Gastroesophageal sphincter (tissue), 4 donors: ENCODE results near the gene FMNL3. TPM values are rescaled to one million over a fixed set of nuclear protein-coding genes. Genes with fewer than 3 reads are reported as not detected.

Experiments used
- ATAC-seq: fragments of 150-250 bp; one replicate; pipeline ENCODE4 v1.9.1; 2016; ENCODE audit warnings: mild to moderate bottlenecking, moderate library complexity
- H3K27ac ChIP-seq, 4 donors: fragments of 200-600 bp; sonication (generic) in 3 of 4; 1 replicate in 3 of 4; 2 replicates in 1 of 4; pipeline ENCODE4 v1.5.1; 2016 to 2019
- H3K27me3 ChIP-seq: fragments of 200-600 bp; sonication (generic); one replicate; pipeline ENCODE4 v1.5.1; 2019
- H3K36me3 ChIP-seq, 2 donors: fragments of 200-600 bp; sonication (generic); one replicate each; pipeline ENCODE4 v1.5.1; 2019; ENCODE audit warnings: control low read depth in 1 of 2
- H3K4me1 ChIP-seq, 3 donors: fragments of 200-600 bp; sonication (generic); 1 replicate in 2 of 3; 2 replicates in 1 of 3; pipeline ENCODE4 v1.5.1; 2016 to 2019; ENCODE audit warnings: control low read depth in 2 of 3
- H3K4me3 ChIP-seq, 2 donors: fragments of 200-600 bp; sonication (generic); one replicate each; pipeline ENCODE4 v1.5.1; 2019; ENCODE audit warnings: mild to moderate bottlenecking in 1 of 2, moderate library complexity in 1 of 2
- H3K9me3 ChIP-seq, 3 donors: fragments of 200-600 bp; sonication (generic); one replicate each; pipeline ENCODE4 v1.5.1; 2017 to 2019; ENCODE audit warnings: control low read depth in 2 of 3
- CTCF ChIP-seq, 4 experiments: fragments of 200-600 bp in 2 of 4; fragments of 450-650 bp in 2 of 4; sonication (generic) in 1 of 4; IDR thresholded peaks; one replicate each; pipeline ENCODE4 v1.5.1; 2017 to 2019; ENCODE audit warnings: antibody characterized with exemption in 4 of 4, mild to moderate bottlenecking in 2 of 4, moderate library complexity in 2 of 4
- EP300 ChIP-seq: sonication (generic); formaldehyde crosslinking; IDR thresholded peaks from one replicate; pipeline ENCODE4 v1.6.1; 2017; ENCODE audit warnings: antibody characterized with exemption, mild to moderate bottlenecking
- POLR2A ChIP-seq, 2 donors: fragments of 450-650 bp; IDR thresholded peaks; one replicate each; pipeline ENCODE4 v1.6.1; 2017; ENCODE audit warnings: antibody characterized with exemption in 2 of 2, mild to moderate bottlenecking in 2 of 2, moderate library complexity in 1 of 2
- POLR2AphosphoS5 ChIP-seq: sonication (generic); formaldehyde crosslinking; IDR thresholded peaks from one replicate; pipeline ENCODE4 v1.6.1; 2017; ENCODE audit warnings: antibody characterized with exemption
- WGBS, 2 donors: methylation state at CpG; one replicate each; pipeline ENCODE4 v1.1.5; 2018; ENCODE audit warnings: low coverage in 1 of 2; 5-methylcytosine and 5-hydroxymethylcytosine counted together
- total RNA-seq, 4 donors: library from RNA; depleted of rRNA; stranded (reverse); fragments of >200 nt; gene quantifications; one replicate each; pipeline ENCODE4 v1.1.0, GENCODE V29; 2016

The FMNL3 gene
- total RNA-seq, 4 donors from 2014 or later = 10.4 to 15.4 (median 12.6) TPM

GRCh38 chr12:49698619-49699545 is 8.3 kb downstream of the FMNL3 start:
- no peaks in the 10 kb centered on the region for H3K27me3 ChIP-seq
- no peaks in the 10 kb centered on the region for H3K9me3 ChIP-seq
- TF ChIP-seq EP300 (no peak), POLR2A (IDR thresholded peaks at IDR 0.05) (no peak), POLR2AphosphoS5 (no peak), CTCF (IDR thresholded peaks at IDR 0.05) (no peak)
- peak overlapping the region in 1 of 2 donors; percentile 6 for H3K4me3 ChIP-seq
- peaks cover 0 to 34% (median 3%) of the 10 kb centered on the region in 3 donors for H3K4me1 ChIP-seq
- no peaks in the 10 kb centered on the region for H3K36me3 ChIP-seq
- WGBS, 2 donors = 25 to 33% methylated on average over 6 to 7 of the region's 8 CpGs
- ATAC-seq = peak; percentile 46
- H3K27ac ChIP-seq = peak overlapping the region in 3 of 4 donors; percentile 15 to 53 (median 22)

- peaks cover 0 to 23% (median 0%) of the 10 kb centered on the region in 3 donors for H3K4me1 ChIP-seq
Observed at GRCh38 chr12:49697808-49698207, 9.4 kb downstream of the FMNL3 start.

GRCh38 chr12:49696723-49697122 is 10.5 kb downstream of the FMNL3 start:
- Histone ChIP-seq H3K9me3 (no peaks in the 10 kb centered on the region), H3K27ac (no peak overlapping the region), H3K36me3 (no peaks in the 10 kb centered on the region), H3K27me3 (no peaks in the 10 kb centered on the region), H3K4me1 (peaks cover 0 to 20% (median 0%) of the 10 kb centered on the region in 3 donors), H3K4me3 (no peak overlapping the region)
- no peak for ATAC-seq
- TF ChIP-seq POLR2A (IDR thresholded peaks at IDR 0.05) (no peak), CTCF (IDR thresholded peaks at IDR 0.05) (no peak), EP300 (no peak), POLR2AphosphoS5 (no peak)

More at GRCh38 chr12:49697808-49698207, 9.4 kb downstream of the FMNL3 start:
- WGBS, 2 donors = 73 to 76% methylated on average over 3 to 4 of the region's 4 CpGs
- Histone ChIP-seq H3K9me3 (no peaks in the 10 kb centered on the region), H3K36me3 (no peaks in the 10 kb centered on the region), H3K4me3 (no peak overlapping the region), H3K27ac (no peak overlapping the region), H3K27me3 (no peaks in the 10 kb centered on the region)
- ATAC-seq = no peak
- no peak for TF ChIP-seq POLR2AphosphoS5
- no peak for TF ChIP-seq EP300
- no peak for TF ChIP-seq POLR2A (IDR thresholded peaks at IDR 0.05)
- no peak for TF ChIP-seq CTCF (IDR thresholded peaks at IDR 0.05)

- no peak for ATAC-seq
- Histone ChIP-seq H3K27ac (no peak overlapping the region), H3K36me3 (no peaks in the 10 kb centered on the region), H3K4me3 (no peak overlapping the region), H3K4me1 (peaks cover 0 to 19% (median 0%) of the 10 kb centered on the region in 3 donors), H3K9me3 (no peaks in the 10 kb centered on the region), H3K27me3 (no peaks in the 10 kb centered on the region)
- WGBS, 2 donors = 85 to 93% methylated on average over 4 to 8 of the region's 8 CpGs
- TF ChIP-seq EP300 (no peak), POLR2AphosphoS5 (no peak), CTCF (IDR thresholded peaks at IDR 0.05) (no peak), POLR2A (IDR thresholded peaks at IDR 0.05) (no peak)
Observed at GRCh38 chr12:49693931-49694444, 13.2 kb downstream of the FMNL3 start.
